ENCODE results near the gene RASGEF1B. TPM values are rescaled to one million over a fixed set of nuclear protein-coding genes. Genes with fewer than 3 reads are reported as not detected.

RASGEF1B gene
- total and polyA plus RNA-seq, 2 experiments from 2014 or later = 2.8 to 5.2 TPM

DNA sequence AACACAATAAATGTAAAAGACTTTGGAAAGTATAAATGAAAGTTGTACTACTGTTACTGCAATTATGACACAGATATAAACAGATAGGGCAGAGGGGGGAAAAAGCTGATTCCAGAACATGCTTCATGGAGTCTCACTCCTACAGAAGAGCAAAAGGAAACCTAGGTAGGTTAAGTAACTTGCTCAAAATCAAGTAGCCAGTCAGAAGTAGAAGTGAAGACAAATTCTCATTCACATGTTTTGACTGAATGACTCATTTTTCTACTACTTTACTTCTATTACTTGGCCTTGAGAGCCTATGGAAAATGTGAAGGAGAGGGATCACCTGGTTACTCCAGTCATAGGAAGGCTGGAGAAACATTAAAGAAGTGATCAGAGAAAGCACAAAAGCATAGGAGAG lies 23.6 kb upstream of the RASGEF1B start (continued):
- TF ChIP-seq, protein P1, sequence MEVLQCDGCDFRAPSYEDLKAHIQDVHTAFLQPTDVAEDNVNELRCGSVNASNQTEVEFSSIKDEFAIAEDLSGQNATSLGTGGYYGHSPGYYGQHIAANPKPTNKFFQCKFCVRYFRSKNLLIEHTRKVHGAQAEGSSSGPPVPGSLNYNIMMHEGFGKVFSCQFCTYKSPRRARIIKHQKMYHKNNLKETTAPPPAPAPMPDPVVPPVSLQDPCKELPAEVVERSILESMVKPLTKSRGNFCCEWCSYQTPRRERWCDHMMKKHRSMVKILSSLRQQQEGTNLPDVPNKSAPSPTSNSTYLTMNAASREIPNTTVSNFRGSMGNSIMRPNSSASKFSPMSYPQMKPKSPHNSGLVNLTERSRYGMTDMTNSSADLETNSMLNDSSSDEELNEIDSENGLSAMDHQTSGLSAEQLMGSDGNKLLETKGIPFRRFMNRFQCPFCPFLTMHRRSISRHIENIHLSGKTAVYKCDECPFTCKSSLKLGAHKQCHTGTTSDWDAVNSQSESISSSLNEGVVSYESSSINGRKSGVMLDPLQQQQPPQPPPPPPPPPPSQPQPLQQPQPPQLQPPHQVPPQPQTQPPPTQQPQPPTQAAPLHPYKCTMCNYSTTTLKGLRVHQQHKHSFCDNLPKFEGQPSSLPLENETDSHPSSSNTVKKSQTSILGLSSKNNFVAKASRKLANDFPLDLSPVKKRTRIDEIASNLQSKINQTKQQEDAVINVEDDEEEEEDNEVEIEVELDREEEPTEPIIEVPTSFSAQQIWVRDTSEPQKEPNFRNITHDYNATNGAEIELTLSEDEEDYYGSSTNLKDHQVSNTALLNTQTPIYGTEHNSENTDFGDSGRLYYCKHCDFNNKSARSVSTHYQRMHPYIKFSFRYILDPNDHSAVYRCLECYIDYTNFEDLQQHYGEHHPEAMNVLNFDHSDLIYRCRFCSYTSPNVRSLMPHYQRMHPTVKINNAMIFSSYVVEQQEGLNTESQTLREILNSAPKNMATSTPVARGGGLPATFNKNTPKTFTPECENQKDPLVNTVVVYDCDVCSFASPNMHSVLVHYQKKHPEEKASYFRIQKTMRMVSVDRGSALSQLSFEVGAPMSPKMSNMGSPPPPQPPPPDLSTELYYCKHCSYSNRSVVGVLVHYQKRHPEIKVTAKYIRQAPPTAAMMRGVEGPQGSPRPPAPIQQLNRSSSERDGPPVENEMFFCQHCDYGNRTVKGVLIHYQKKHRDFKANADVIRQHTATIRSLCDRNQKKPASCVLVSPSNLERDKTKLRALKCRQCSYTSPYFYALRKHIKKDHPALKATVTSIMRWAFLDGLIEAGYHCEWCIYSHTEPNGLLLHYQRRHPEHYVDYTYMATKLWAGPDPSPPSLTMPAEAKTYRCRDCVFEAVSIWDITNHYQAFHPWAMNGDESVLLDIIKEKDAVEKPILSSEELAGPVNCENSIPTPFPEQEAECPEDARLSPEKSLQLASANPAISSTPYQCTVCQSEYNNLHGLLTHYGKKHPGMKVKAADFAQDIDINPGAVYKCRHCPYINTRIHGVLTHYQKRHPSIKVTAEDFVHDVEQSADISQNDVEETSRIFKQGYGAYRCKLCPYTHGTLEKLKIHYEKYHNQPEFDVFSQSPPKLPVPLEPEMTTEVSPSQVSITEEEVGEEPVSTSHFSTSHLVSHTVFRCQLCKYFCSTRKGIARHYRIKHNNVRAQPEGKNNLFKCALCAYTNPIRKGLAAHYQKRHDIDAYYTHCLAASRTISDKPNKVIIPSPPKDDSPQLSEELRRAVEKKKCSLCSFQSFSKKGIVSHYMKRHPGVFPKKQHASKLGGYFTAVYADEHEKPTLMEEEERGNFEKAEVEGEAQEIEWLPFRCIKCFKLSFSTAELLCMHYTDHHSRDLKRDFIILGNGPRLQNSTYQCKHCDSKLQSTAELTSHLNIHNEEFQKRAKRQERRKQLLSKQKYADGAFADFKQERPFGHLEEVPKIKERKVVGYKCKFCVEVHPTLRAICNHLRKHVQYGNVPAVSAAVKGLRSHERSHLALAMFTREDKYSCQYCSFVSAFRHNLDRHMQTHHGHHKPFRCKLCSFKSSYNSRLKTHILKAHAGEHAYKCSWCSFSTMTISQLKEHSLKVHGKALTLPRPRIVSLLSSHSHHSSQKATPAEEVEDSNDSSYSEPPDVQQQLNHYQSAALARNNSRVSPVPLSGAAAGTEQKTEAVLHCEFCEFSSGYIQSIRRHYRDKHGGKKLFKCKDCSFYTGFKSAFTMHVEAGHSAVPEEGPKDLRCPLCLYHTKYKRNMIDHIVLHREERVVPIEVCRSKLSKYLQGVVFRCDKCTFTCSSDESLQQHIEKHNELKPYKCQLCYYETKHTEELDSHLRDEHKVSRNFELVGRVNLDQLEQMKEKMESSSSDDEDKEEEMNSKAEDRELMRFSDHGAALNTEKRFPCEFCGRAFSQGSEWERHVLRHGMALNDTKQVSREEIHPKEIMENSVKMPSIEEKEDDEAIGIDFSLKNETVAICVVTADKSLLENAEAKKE (CRISPR knock-in tag; IDR thresholded peaks at IDR 0.05) = no peak
- TF ChIP-seq CREB1 (CRISPR knock-in tag; IDR thresholded peaks at IDR 0.05; ENCODE audit: low read depth) = no peak
- TF ChIP-seq EZH2phosphoT487 (IDR thresholded peaks at IDR 0.05; ENCODE audit: unreplicated experiment) = no peak
- no peak for TF ChIP-seq POLR2AphosphoS5 (IDR thresholded peaks at IDR 0.05; ENCODE audit: low read depth)
- no peak for TF ChIP-seq NANOG (IDR thresholded peaks at IDR 0.05; ENCODE audit: borderline replicate concordance)
- TF ChIP-seq ZNF114 (CRISPR knock-in tag; IDR thresholded peaks at IDR 0.05) = no peak
- no peak for TF ChIP-seq JUNB (IDR thresholded peaks at IDR 0.05; ENCODE audit: unreplicated experiment)
- TF ChIP-seq ETS1 (IDR thresholded peaks at IDR 0.05) = no peak
- no peak for TF ChIP-seq EZH2 (IDR thresholded peaks at IDR 0.05; ENCODE audit: low read depth, unreplicated experiment)
- TF ChIP-seq STAT1 (IDR thresholded peaks at IDR 0.05; ENCODE audit: unreplicated experiment) = no peak

- Mint-ChIP-seq H3K27me3 (ENCODE audit: insufficient read depth, low read depth, poor library complexity) (peaks cover 3% of the 10 kb centered on the region), H3K4me1 (peaks cover 13% of the 10 kb centered on the region), H3K9me3 (peaks cover 4% of the 10 kb centered on the region; the same call in 2 of the 3 replicates), H3K27ac (no peak overlapping the region), H3K36me3 (ENCODE audit: low read depth) (peaks cover 8% of the 10 kb centered on the region; the same call in 2 of the 3 replicates), H3K4me3 (no peak overlapping the region)
- Histone ChIP-seq H3K4me2 (no peak overlapping the region), H3K4me3 (no peak overlapping the region), H3K9me2 (ENCODE audit: insufficient read depth) (no peaks in the 10 kb centered on the region), H4K20me1 (replicated peaks; ENCODE audit: insufficient read depth) (no peaks in the 10 kb centered on the region), H3K79me2 (replicated peaks; ENCODE audit: insufficient read depth) (no peaks in the 10 kb centered on the region), H3K4me1 (ENCODE audit: insufficient read depth) (no peaks in the 10 kb centered on the region; the same call in 1 of the 2 replicates), H2AFZ (no peak overlapping the region), H3F3A (replicated peaks; ENCODE audit: low read depth) (no peaks in the 10 kb centered on the region), H3K27me3 (ENCODE audit: insufficient read depth) (no peaks in the 10 kb centered on the region), H3K27ac (ENCODE audit: low read depth) (no peak overlapping the region), H3K36me3 (ENCODE audit: insufficient read depth) (no peaks in the 10 kb centered on the region)
- ATAC-seq (no peak), DNase-seq (ENCODE audit: low spot score) (no peak)
- no peak for TF ChIP-seq ETS1 (IDR thresholded peaks at IDR 0.05)
- TF ChIP-seq EZH2 (IDR thresholded peaks at IDR 0.05; ENCODE audit: low read depth, unreplicated experiment) = no peak
- no peak for TF ChIP-seq NANOG (IDR thresholded peaks at IDR 0.05; ENCODE audit: borderline replicate concordance)
- no peak for TF ChIP-seq CREB1 (CRISPR knock-in tag; IDR thresholded peaks at IDR 0.05; ENCODE audit: low read depth)
- no peak for TF ChIP-seq ZNF114 (CRISPR knock-in tag; IDR thresholded peaks at IDR 0.05)
- TF ChIP-seq EZH2phosphoT487 (IDR thresholded peaks at IDR 0.05; ENCODE audit: unreplicated experiment) = no peak
- TF ChIP-seq POLR2AphosphoS5 (IDR thresholded peaks at IDR 0.05; ENCODE audit: low read depth) = no peak
These were observed 22.3 kb upstream of the RASGEF1B start for GRCh38 chr4:81494031-81494431.

Measured in GM23338 (cell line).